Stimulated activated naive CD4-positive, alpha-beta T cell (primary cell): ENCODE measurements around the gene ZBTB7B.
A peak's percentile ranks its signal among the peaks of the same experiment; 100 is the strongest.

Experiments
- DNase-seq, 6 experiments: peaks; one replicate each; lab custom pipeline; 2025; lab: John Stamatoyannopoulos, UW

Gene ZBTB7B

GRCh38 chr1:155016231-155016831, 13.7 kb downstream of the ZBTB7B start:
- DNase-seq: peak in 3 of 6 experiments; percentile 12 to 41 (median 23)

- peak; percentile 73 to 89 (median 84) for DNase-seq
These were observed 14.7 kb downstream of the ZBTB7B start for GRCh38 chr1:155017041-155017945.

GRCh38 chr1:155017946-155018316, 15.3 kb downstream of the ZBTB7B start:
- no peak for DNase-seq

GRCh38 chr1:155018617-155019348, 16.2 kb downstream of the ZBTB7B start:
- no peak for DNase-seq

GRCh38 chr1:155019377-155020245, 17.0 kb downstream of the ZBTB7B start:
- no peak for DNase-seq

GRCh38 chr1:155022136-155022926, 19.7 kb downstream of the ZBTB7B start:
- DNase-seq: no peak

- no peak for DNase-seq
These were observed 20.3 kb downstream of the ZBTB7B start for GRCh38 chr1:155022927-155023236.

- no peak for DNase-seq
These were observed 21.0 kb downstream of the ZBTB7B start for GRCh38 chr1:155023627-155024026.

- no peak for DNase-seq
These were observed 21.7 kb downstream of the ZBTB7B start for GRCh38 chr1:155024315-155024714.

GRCh38 chr1:155026154-155026553, 23.6 kb downstream of the ZBTB7B start:
- DNase-seq: no peak

GRCh38 chr1:155026588-155026987, 24.0 kb downstream of the ZBTB7B start:
- no peak for DNase-seq

- DNase-seq: no peak
These were observed 27.1 kb downstream of the ZBTB7B start for GRCh38 chr1:155029513-155030242.

- DNase-seq: no peak
These were observed 27.7 kb downstream of the ZBTB7B start for GRCh38 chr1:155030243-155030795.

- no peak for DNase-seq
These were observed 28.3 kb downstream of the ZBTB7B start for GRCh38 chr1:155030899-155031298.

- DNase-seq: no peak
These were observed 30.3 kb downstream of the ZBTB7B start for GRCh38 chr1:155032886-155033285.

- no peak for DNase-seq
These were observed 30.9 kb downstream of the ZBTB7B start, which contains the start of the genes DCST1 and DCST2 for GRCh38 chr1:155033524-155033923. TSS of gene DCST1 (plus strand) at chr1:155033824. CDS start at chr1:155034037, 213 bp downstream. TSS of gene DCST2 (minus strand) at chr1:155033781. CDS start at chr1:155033701, 80 bp downstream.

- no peak for DNase-seq
These were observed 32.0 kb downstream of the ZBTB7B start for GRCh38 chr1:155034318-155035208.

- DNase-seq: no peak
These were observed 33.3 kb downstream of the ZBTB7B start for GRCh38 chr1:155035936-155036335.

GRCh38 chr1:155037043-155037442, 34.4 kb downstream of the ZBTB7B start:
- no peak for DNase-seq
